HEK293 (cell line): ENCODE measurements around the gene SLC43A1.

Source experiments
- AEBP2 ChIP-seq: fragments of 450-650 bp; formaldehyde crosslinking; IDR thresholded peaks from 2 replicates; pipeline ENCODE4 v1.5.1; 2016; ENCODE audit warnings: missing biosample characterization, missing genetic modification characterization, borderline replicate concordance
- CTCF ChIP-seq: fragments of 450-650 bp; formaldehyde crosslinking; IDR thresholded peaks from 2 replicates; pipeline ENCODE4 v1.5.1; 2016; ENCODE audit warnings: missing biosample characterization, missing genetic modification characterization
- INSM2 ChIP-seq: fragments of 450-650 bp; formaldehyde crosslinking; IDR thresholded peaks from 2 replicates; pipeline ENCODE4 v1.5.1; 2016; ENCODE audit warnings: missing biosample characterization, missing genetic modification characterization
- KLF9 ChIP-seq: fragments of 450-650 bp; formaldehyde crosslinking; IDR thresholded peaks from 2 replicates; pipeline ENCODE4 v1.5.1; 2016; ENCODE audit warnings: missing biosample characterization, missing genetic modification characterization, low read depth
- MZF1 ChIP-seq: fragments of 450-650 bp; formaldehyde crosslinking; IDR thresholded peaks from 2 replicates; pipeline ENCODE4 v1.5.1; 2017; ENCODE audit warnings: missing biosample characterization, missing genetic modification characterization, borderline replicate concordance
- REST ChIP-seq: fragments of 450-650 bp; formaldehyde crosslinking; IDR thresholded peaks from 2 replicates; pipeline ENCODE4 v1.5.1; 2016; ENCODE audit warnings: missing biosample characterization, missing genetic modification characterization
- WT1 ChIP-seq: fragments of 450-650 bp; formaldehyde crosslinking; IDR thresholded peaks from 2 replicates; pipeline ENCODE4 v1.5.1; 2016; ENCODE audit warnings: missing biosample characterization, missing genetic modification characterization
- YY1 ChIP-seq: fragments of 450-650 bp; formaldehyde crosslinking; IDR thresholded peaks from 2 replicates; pipeline ENCODE4 v1.5.1; 2018; ENCODE audit warnings: missing biosample characterization, missing genetic modification characterization
- ZBTB21 ChIP-seq: fragments of 450-650 bp; formaldehyde crosslinking; IDR thresholded peaks from 2 replicates; pipeline ENCODE4 v1.5.1; 2017; ENCODE audit warnings: missing biosample characterization, missing genetic modification characterization
- ZEB2 ChIP-seq: fragments of 450-650 bp; formaldehyde crosslinking; IDR thresholded peaks from 2 replicates; pipeline ENCODE4 v1.5.1; 2016; ENCODE audit warnings: missing biosample characterization, missing genetic modification characterization
- ZFHX2 ChIP-seq: fragments of 450-650 bp; formaldehyde crosslinking; conservative IDR thresholded peaks from 2 replicates; pipeline ENCODE4 v1.5.1; 2016; ENCODE audit warnings: missing biosample characterization, missing genetic modification characterization
- ZFP3 ChIP-seq: fragments of 450-650 bp; formaldehyde crosslinking; IDR thresholded peaks from 2 replicates; pipeline ENCODE4 v1.5.1; 2016; ENCODE audit warnings: low read depth, missing biosample characterization, missing genetic modification characterization
- ZNF140 ChIP-seq: fragments of 450-650 bp; formaldehyde crosslinking; IDR thresholded peaks from 2 replicates; pipeline ENCODE4 v1.5.1; 2016; ENCODE audit warnings: missing biosample characterization, missing genetic modification characterization
- ZNF174 ChIP-seq: fragments of 450-650 bp; formaldehyde crosslinking; IDR thresholded peaks from 2 replicates; pipeline ENCODE4 v1.5.0; 2017; ENCODE audit warnings: missing biosample characterization, mild to moderate bottlenecking, missing genetic modification characterization
- ZNF19 ChIP-seq: fragments of 450-650 bp; formaldehyde crosslinking; IDR thresholded peaks from 2 replicates; pipeline ENCODE4; 2016; ENCODE audit warnings: missing biosample characterization, missing genetic modification characterization, low read depth
- ZNF2 ChIP-seq: fragments of 450-650 bp; formaldehyde crosslinking; IDR thresholded peaks from 2 replicates; pipeline ENCODE4 v1.5.1; 2016; ENCODE audit warnings: missing biosample characterization, missing genetic modification characterization
- ZNF280C ChIP-seq: fragments of 450-650 bp; formaldehyde crosslinking; IDR thresholded peaks from 2 replicates; pipeline ENCODE4 v1.5.1; 2016; ENCODE audit warnings: missing biosample characterization, missing genetic modification characterization
- ZNF280D ChIP-seq: fragments of 450-650 bp; formaldehyde crosslinking; IDR thresholded peaks from 2 replicates; pipeline ENCODE4 v1.5.1; 2016; ENCODE audit warnings: missing biosample characterization, missing genetic modification characterization
- ZNF341 ChIP-seq: fragments of 450-650 bp; formaldehyde crosslinking; IDR thresholded peaks from 2 replicates; pipeline ENCODE4; 2016; ENCODE audit warnings: low read depth, missing biosample characterization, missing genetic modification characterization
- ZNF366 ChIP-seq: fragments of 450-650 bp; formaldehyde crosslinking; conservative IDR thresholded peaks from 2 replicates; pipeline ENCODE4 v1.5.1; 2016; ENCODE audit warnings: missing biosample characterization, missing genetic modification characterization
- ZNF37A ChIP-seq: fragments of 450-650 bp; IDR thresholded peaks from 2 replicates; pipeline ENCODE4 v1.5.1; 2018; ENCODE audit warnings: missing biosample characterization, missing genetic modification characterization
- ZNF433 ChIP-seq: fragments of 450-650 bp; formaldehyde crosslinking; IDR thresholded peaks from 2 replicates; pipeline ENCODE4 v1.5.1; 2016; ENCODE audit warnings: missing biosample characterization, missing genetic modification characterization, low read depth
- ZNF530 ChIP-seq: fragments of 450-650 bp; formaldehyde crosslinking; IDR thresholded peaks from 2 replicates; pipeline ENCODE4 v1.5.1; 2016; ENCODE audit warnings: low read depth, missing biosample characterization, missing genetic modification characterization
- ZNF610 ChIP-seq: fragments of 450-650 bp; formaldehyde crosslinking; IDR thresholded peaks from 2 replicates; pipeline ENCODE4 v1.5.1; 2016; ENCODE audit warnings: missing biosample characterization, missing genetic modification characterization, borderline replicate concordance
- ZNF837 ChIP-seq: fragments of 450-650 bp; formaldehyde crosslinking; IDR thresholded peaks from 2 replicates; pipeline ENCODE4 v1.5.1; 2016; ENCODE audit warnings: missing biosample characterization, missing genetic modification characterization
- ZSCAN30 ChIP-seq: fragments of 450-650 bp; IDR thresholded peaks from 2 replicates; pipeline ENCODE4 v1.5.1; 2018; ENCODE audit warnings: missing biosample characterization, mild to moderate bottlenecking, missing genetic modification characterization, moderate library complexity

Gene SLC43A1

GRCh38 chr11:57499983-57500461 is 15.5 kb downstream of the SLC43A1 start (continued):
- TF ChIP-seq KLF9: peak; percentile 43; the same call in 1 of the 2 replicates
- TF ChIP-seq INSM2 (tag by site-specific recombination): peak; percentile 47; the same call in 1 of the 2 replicates
- no peak for TF ChIP-seq ZNF433
- TF ChIP-seq ZNF140: no peak
- 0 out of 2 replicates have a peak, but pooled peaks have one; percentile 32 for TF ChIP-seq REST (tag by site-specific recombination)
- TF ChIP-seq MZF1 (tag by site-specific recombination): 0 out of 2 replicates have a peak, but pooled peaks have one; percentile 4
- TF ChIP-seq WT1: no peak; the same call in 1 of the 2 replicates
- 0 out of 2 replicates have a peak, but pooled peaks have one; percentile 21 for TF ChIP-seq ZNF341 (tag by site-specific recombination)
- no peak for TF ChIP-seq YY1 (tag by site-specific recombination)
- TF ChIP-seq ZNF280D: no peak
- no peak for TF ChIP-seq CTCF (tag by site-specific recombination)
- 0 out of 2 replicates have a peak, but pooled peaks have one; percentile 20 for TF ChIP-seq ZBTB21 (tag by site-specific recombination)
- TF ChIP-seq ZFP3: no peak
- peak; percentile 41; the same call in 1 of the 2 replicates for TF ChIP-seq ZSCAN30 (tag by site-specific recombination)
- no peak for TF ChIP-seq ZNF19 (tag by site-specific recombination)
- no peak for TF ChIP-seq ZNF174 (tag by site-specific recombination)
- no peak for TF ChIP-seq ZNF280C
- no peak for TF ChIP-seq ZNF530 (tag by site-specific recombination)
- TF ChIP-seq AEBP2 (tag by site-specific recombination): no peak
- TF ChIP-seq ZFHX2 (tag by site-specific recombination): peak; percentile 87
- TF ChIP-seq ZEB2 (tag by site-specific recombination): 0 out of 2 replicates have a peak, but pooled peaks have one; percentile 29
- no peak for TF ChIP-seq ZNF837 (tag by site-specific recombination)
- TF ChIP-seq ZNF2 (tag by site-specific recombination): no peak
- TF ChIP-seq ZNF37A: no peak
- TF ChIP-seq ZNF610: no peak
- 0 out of 2 replicates have a peak, but pooled peaks have one; percentile 22 for TF ChIP-seq ZNF366 (tag by site-specific recombination)
